ENCODE data around the gene USP5. TPM values are rescaled to one million over a fixed set of nuclear protein-coding genes. Genes with fewer than 3 reads are reported as not detected.

USP5 gene
- total RNA-seq, 1 experiment from 2014 or later = 158 TPM

GRCh38 chr12:6894321-6894720, 42.4 kb downstream of the USP5 start (continued):
- no peak for TF ChIP-seq ZBTB43 (CRISPR knock-in tag; IDR thresholded peaks at IDR 0.05)

GRCh38 chr12:6896846-6897435, 45.0 kb downstream of the USP5 start:
- TF ChIP-seq ATF2 (CRISPR knock-in tag; IDR thresholded peaks at IDR 0.05; ENCODE audit: borderline replicate concordance, low read depth) (no peak), FOXJ3 (CRISPR knock-in tag; IDR thresholded peaks at IDR 0.05; ENCODE audit: borderline replicate concordance) (no peak), ETV6 (CRISPR knock-in tag; IDR thresholded peaks at IDR 0.05) (no peak), CDX4 (CRISPR knock-in tag; IDR thresholded peaks at IDR 0.05; ENCODE audit: borderline replicate concordance) (no peak)
- no peaks in the 10 kb centered on the region for H3K36me3 Mint-ChIP-seq
- peaks cover 10% of the 10 kb centered on the region for H3K4me1 Mint-ChIP-seq
- CTCF ChIA-PET = no interaction called here
- ATAC-seq (no peak), DNase-seq (ENCODE audit: low spot score) (no peak)
- H3K27ac Mint-ChIP-seq = no peak overlapping the region
- peaks cover 4% of the 10 kb centered on the region for H3K27me3 Mint-ChIP-seq (ENCODE audit: low read depth)
- no peaks in the 10 kb centered on the region for H3K9me3 Mint-ChIP-seq
- H3K4me3 Mint-ChIP-seq = no peak overlapping the region
- POLR2A ChIA-PET = interaction anchor here (1.1 kb wide), 1 partner anchor 132 kb away, joined by 3 read pairs; no protein-coding TSS in a partner anchor

GRCh38 chr12:6899427-6899826, 47.5 kb downstream of the USP5 start:
- no peak for DNase-seq (ENCODE audit: low spot score)
- H3K4me3 Mint-ChIP-seq = no peak overlapping the region
- peaks cover 12% of the 10 kb centered on the region for H3K4me1 Mint-ChIP-seq
- no peaks in the 10 kb centered on the region for H3K36me3 Mint-ChIP-seq
- ChIA-PET POLR2A (no interaction called here), CTCF (interaction anchor here (0.9 to 1.5 kb wide), 3 partner anchors 8 to 38 kb away, joined by 4 to 5 read pairs (median 4); no protein-coding TSS in a partner anchor)
- no peak overlapping the region for H3K27ac Mint-ChIP-seq
- H3K9me3 Mint-ChIP-seq = no peaks in the 10 kb centered on the region
- no peak for ATAC-seq
- H3K27me3 Mint-ChIP-seq (ENCODE audit: low read depth) = peaks cover 4% of the 10 kb centered on the region
- TF ChIP-seq ERG (CRISPR knock-in tag; IDR thresholded peaks at IDR 0.05) (no peak), ZNF532 (CRISPR knock-in tag; IDR thresholded peaks at IDR 0.05; ENCODE audit: borderline replicate concordance) (no peak), SMAD4 (CRISPR knock-in tag; IDR thresholded peaks at IDR 0.05) (no peak), NR2C2 (CRISPR knock-in tag; IDR thresholded peaks at IDR 0.05) (no peak), USF1 (CRISPR knock-in tag; IDR thresholded peaks at IDR 0.05) (no peak), ZNF512 (CRISPR knock-in tag; IDR thresholded peaks at IDR 0.05; ENCODE audit: borderline replicate concordance) (no peak), EMX1 (CRISPR knock-in tag; IDR thresholded peaks at IDR 0.05) (no peak), MAX (CRISPR knock-in tag; IDR thresholded peaks at IDR 0.05) (no peak), ZNF281 (CRISPR knock-in tag; IDR thresholded peaks at IDR 0.05) (no peak), ZBTB43 (CRISPR knock-in tag; IDR thresholded peaks at IDR 0.05) (no peak)

Measured in WTC11 (cell line).